B cell (primary cell): ENCODE data around the gene CCDC106. TPM values are rescaled to one million over a fixed set of nuclear protein-coding genes. Genes with fewer than 3 reads are reported as not detected.
A peak's percentile ranks its signal among the peaks of the same experiment; 100 is the strongest.

Experiments
- ATAC-seq: fragments of 200-7000 bp; cut with Tn5 transposase; one replicate; pipeline ENCODE4 v1.10.0; 2021; ENCODE audit warnings: low read depth, mild to moderate bottlenecking, moderate number of reproducible peaks, moderate library complexity
- CTCF ChIA-PET: fragments of 350-600 bp; sonication (Branson Sonifier 250); formaldehyde crosslinking; loops from one replicate; lab custom pipeline; 2021; ENCODE audit warnings: antibody characterized with exemption, inconsistent platforms; lab: Charles Lee
- POLR2A ChIA-PET: fragments of 350-600 bp; sonication (Branson Sonifier 250); formaldehyde crosslinking; loops from one replicate; lab custom pipeline; 2021; ENCODE audit warnings: antibody characterized with exemption; lab: Charles Lee
- DNase-seq: peaks from one replicate; pipeline ENCODE4 v3.0.0; 2013
- H2AFZ ChIP-seq: 2 replicates; pipeline ENCODE4 v1.6.1; 2012; ENCODE audit warnings: mild to moderate bottlenecking, low read depth, low read length; ENCODE audit not compliant: insufficient read depth, poor library complexity, severe bottlenecking
- H3K27ac ChIP-seq, 2 donors: 1 replicate in 1 of 2; 2 replicates in 1 of 2; pipeline ENCODE4 v1.5.1; 2012 to 2013; ENCODE audit warnings: low read length in 2 of 2, mild to moderate bottlenecking in 2 of 2, moderate library complexity in 1 of 2
- H3K27me3 ChIP-seq, 4 experiments: fragments of 200-600 bp in 1 of 4; sonication (generic) in 1 of 4; replicated peaks in 1 of 4; 1 replicate in 2 of 4; 2 replicates in 2 of 4; pipeline versions ENCODE4 v1.6.1 to v1.7.0; 2013 to 2016; ENCODE audit warnings: low read length in 3 of 4, mild to moderate bottlenecking in 2 of 4, mixed read lengths in 1 of 4, moderate library complexity in 1 of 4; ENCODE audit not compliant: insufficient read depth in 4 of 4, control insufficient read depth in 3 of 4; ENCODE audit errors: control extremely low read depth in 1 of 4
- H3K36me3 ChIP-seq, 2 experiments: replicated peaks in 1 of 2; 1 replicate in 1 of 2; 2 replicates in 1 of 2; pipeline versions ENCODE4 v1.6.1 to v1.7.1; 2013; ENCODE audit warnings: low read length in 1 of 2; ENCODE audit not compliant: insufficient read depth in 2 of 2, control insufficient read depth in 1 of 2; ENCODE audit errors: control extremely low read depth in 1 of 2, extremely low read depth in 1 of 2
- H3K4me1 ChIP-seq, 2 donors: fragments of 200-600 bp in 1 of 2; sonication (generic) in 1 of 2; 1 replicate in 1 of 2; 2 replicates in 1 of 2; pipeline versions ENCODE4 v1.5.1 to v1.6.1; 2013 to 2017; ENCODE audit warnings: low read length in 2 of 2; ENCODE audit not compliant: control insufficient read depth in 2 of 2, insufficient read depth in 2 of 2
- H3K4me2 ChIP-seq: replicated peaks from 2 replicates; pipeline ENCODE3; 2012; ENCODE audit warnings: mild to moderate bottlenecking, low read depth, low read length; ENCODE audit not compliant: poor library complexity, severe bottlenecking
- H3K4me3 ChIP-seq, 5 experiments: fragments of 200-600 bp in 1 of 5; sonication (generic) in 1 of 5; 1 replicate in 3 of 5; 2 replicates in 2 of 5; pipeline versions ENCODE4 v1.5.1 to v1.7.0; 2011 to 2016; ENCODE audit warnings: low read length in 4 of 5, mild to moderate bottlenecking in 4 of 5, low read depth in 2 of 5, control low read depth in 1 of 5, moderate library complexity in 1 of 5; ENCODE audit not compliant: insufficient read depth in 1 of 5; ENCODE audit errors: control extremely low read depth in 1 of 5, extremely low read depth in 1 of 5
- H3K79me2 ChIP-seq: fragments of 200-600 bp; sonication (generic); one replicate; pipeline ENCODE4 v1.6.0; 2016; ENCODE audit warnings: low read length; ENCODE audit not compliant: control insufficient read depth, insufficient read depth
- H3K9ac ChIP-seq: fragments of 200-600 bp; sonication (generic); 2 replicates; pipeline ENCODE4 v1.6.1; 2017; ENCODE audit warnings: mild to moderate bottlenecking, low read length, moderate library complexity
- H3K9me3 ChIP-seq, 3 donors: one replicate each; pipeline versions ENCODE4 v1.6.1 to v1.7.1; 2013; ENCODE audit warnings: low read length in 2 of 3; ENCODE audit not compliant: control insufficient read depth in 2 of 3, insufficient read depth in 1 of 3; ENCODE audit errors: control extremely low read depth in 1 of 3
- H4K20me1 ChIP-seq: 2 replicates; pipeline ENCODE4 v1.6.0; 2012; ENCODE audit warnings: mild to moderate bottlenecking, low read length; ENCODE audit not compliant: insufficient read depth, control insufficient read depth, poor library complexity, severe bottlenecking
- H3K27ac Mint-ChIP-seq: one replicate; pipeline ENCODE4 v1.8.0; 2021; ENCODE audit warnings: mixed read lengths
- H3K27me3 Mint-ChIP-seq: one replicate; pipeline ENCODE4 v1.8.0; 2021; ENCODE audit warnings: mixed read lengths
- H3K4me1 Mint-ChIP-seq: one replicate; pipeline ENCODE4 v1.8.0; 2021; ENCODE audit warnings: mixed read lengths
- H3K4me3 Mint-ChIP-seq: one replicate; pipeline ENCODE4 v1.8.0; 2021; ENCODE audit warnings: mixed read lengths
- H3K9me3 Mint-ChIP-seq: one replicate; pipeline ENCODE4 v1.8.0; 2022; ENCODE audit warnings: mixed read lengths; ENCODE audit not compliant: insufficient read depth
- EZH2 ChIP-seq: IDR thresholded peaks from 2 replicates; pipeline ENCODE4 v1.6.1; 2012; ENCODE audit warnings: borderline replicate concordance, low read depth, mild to moderate bottlenecking, moderate library complexity, low read length; ENCODE audit not compliant: insufficient read depth, poor library complexity, severe bottlenecking
- WGBS: methylation state at CpG from one replicate; pipeline ENCODE4 v1.1.5; 2013; ENCODE audit warnings: missing lambda C conversion rate; ENCODE audit not compliant: insufficient coverage; 5-methylcytosine and 5-hydroxymethylcytosine counted together
- intact Hi-C: fragments of 100-400 bp; cut with micrococcal nuclease; formaldehyde crosslinking; loops from one replicate; pipeline ENCODE4 v1.10.0; 2022
- polyA plus RNA-seq: library from polyadenylated mRNA; depleted of rRNA; stranded (reverse); fragments of >200 nt; gene quantifications from 2 replicates; pipeline ENCODE4 v1.2.3, GENCODE V29; 2012
- total RNA-seq, 2 donors: library from RNA; stranded (reverse); fragments of 120-200 nt in 1 of 2; gene quantifications; 1 replicate in 1 of 2; 2 replicates in 1 of 2; pipeline versions ENCODE4 v1.2.3 to v1.2.4, GENCODE V29; 2013 to 2022
- TF ChIP-seq, protein P1 (sequence below): fragments of 200-600 bp; IDR thresholded peaks from one replicate; pipeline ENCODE4 v1.8.0; 2022; ENCODE audit warnings: antibody characterized with exemption, mild to moderate bottlenecking

Gene CCDC106
- total and polyA plus RNA-seq, 2 donors (not counting 1 experiment from before 2014, with no cell fraction given), result 25.2 to 52.1 TPM

DNA sequence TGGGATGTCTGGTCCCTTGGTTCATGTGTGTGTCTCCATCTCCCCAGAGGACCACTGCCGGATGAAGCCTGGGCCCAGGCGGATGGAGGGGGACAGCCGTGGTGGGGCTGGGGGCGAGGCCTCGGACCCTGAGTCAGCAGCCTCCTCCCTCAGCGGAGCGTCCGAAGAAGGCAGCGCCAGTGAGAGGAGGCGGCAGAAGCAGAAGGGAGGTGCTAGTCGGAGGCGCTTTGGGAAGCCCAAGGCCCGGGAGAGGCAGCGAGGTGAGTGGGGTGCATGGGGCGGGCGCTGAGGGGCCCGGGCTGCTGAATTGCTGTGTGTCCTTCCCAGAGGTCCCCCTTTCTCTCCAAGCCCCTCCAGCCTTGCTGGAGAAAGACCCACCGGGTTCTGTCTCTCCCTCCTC is 3.2 kb downstream of the CCDC106 start:
- H3K36me3 ChIP-seq, result peaks cover 0 to 25% of the 10 kb centered on the region in 2 experiments
- TF ChIP-seq, protein P1, sequence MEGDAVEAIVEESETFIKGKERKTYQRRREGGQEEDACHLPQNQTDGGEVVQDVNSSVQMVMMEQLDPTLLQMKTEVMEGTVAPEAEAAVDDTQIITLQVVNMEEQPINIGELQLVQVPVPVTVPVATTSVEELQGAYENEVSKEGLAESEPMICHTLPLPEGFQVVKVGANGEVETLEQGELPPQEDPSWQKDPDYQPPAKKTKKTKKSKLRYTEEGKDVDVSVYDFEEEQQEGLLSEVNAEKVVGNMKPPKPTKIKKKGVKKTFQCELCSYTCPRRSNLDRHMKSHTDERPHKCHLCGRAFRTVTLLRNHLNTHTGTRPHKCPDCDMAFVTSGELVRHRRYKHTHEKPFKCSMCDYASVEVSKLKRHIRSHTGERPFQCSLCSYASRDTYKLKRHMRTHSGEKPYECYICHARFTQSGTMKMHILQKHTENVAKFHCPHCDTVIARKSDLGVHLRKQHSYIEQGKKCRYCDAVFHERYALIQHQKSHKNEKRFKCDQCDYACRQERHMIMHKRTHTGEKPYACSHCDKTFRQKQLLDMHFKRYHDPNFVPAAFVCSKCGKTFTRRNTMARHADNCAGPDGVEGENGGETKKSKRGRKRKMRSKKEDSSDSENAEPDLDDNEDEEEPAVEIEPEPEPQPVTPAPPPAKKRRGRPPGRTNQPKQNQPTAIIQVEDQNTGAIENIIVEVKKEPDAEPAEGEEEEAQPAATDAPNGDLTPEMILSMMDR, result no peak
- TF ChIP-seq EZH2, result no peak
- H3K9ac ChIP-seq, result no peak overlapping the region
- H3K4me2 ChIP-seq, result no peak overlapping the region
- H3K4me1 ChIP-seq, result peaks cover 27 to 45% of the 10 kb centered on the region in 2 donors
- 93% methylated on average over 14 of the region's 18 CpGs for WGBS
- no peaks in the 10 kb centered on the region for H3K9me3 ChIP-seq
- no peak overlapping the region for H3K27ac ChIP-seq
- H4K20me1 ChIP-seq, result peaks cover 9% of the 10 kb centered on the region
- intact Hi-C loops, result no loop called here
- no peaks in the 10 kb centered on the region for H3K27me3 Mint-ChIP-seq
- POLR2A ChIA-PET, result no interaction called here
- H3K9me3 Mint-ChIP-seq, result no peaks in the 10 kb centered on the region
- peaks cover 45% of the 10 kb centered on the region for H3K4me1 Mint-ChIP-seq
- H3K27me3 ChIP-seq, result no peaks in the 10 kb centered on the region
- ATAC-seq (no peak), DNase-seq (no peak)
- no peak overlapping the region for H2AFZ ChIP-seq
- peaks cover 32% of the 10 kb centered on the region for H3K79me2 ChIP-seq
- CTCF ChIA-PET, result no interaction called here
- H3K27ac Mint-ChIP-seq, result peak overlapping the region; percentile 54
- peak overlapping the region; percentile 30 for H3K4me3 Mint-ChIP-seq
- H3K4me3 ChIP-seq, result no peak overlapping the region

DNA sequence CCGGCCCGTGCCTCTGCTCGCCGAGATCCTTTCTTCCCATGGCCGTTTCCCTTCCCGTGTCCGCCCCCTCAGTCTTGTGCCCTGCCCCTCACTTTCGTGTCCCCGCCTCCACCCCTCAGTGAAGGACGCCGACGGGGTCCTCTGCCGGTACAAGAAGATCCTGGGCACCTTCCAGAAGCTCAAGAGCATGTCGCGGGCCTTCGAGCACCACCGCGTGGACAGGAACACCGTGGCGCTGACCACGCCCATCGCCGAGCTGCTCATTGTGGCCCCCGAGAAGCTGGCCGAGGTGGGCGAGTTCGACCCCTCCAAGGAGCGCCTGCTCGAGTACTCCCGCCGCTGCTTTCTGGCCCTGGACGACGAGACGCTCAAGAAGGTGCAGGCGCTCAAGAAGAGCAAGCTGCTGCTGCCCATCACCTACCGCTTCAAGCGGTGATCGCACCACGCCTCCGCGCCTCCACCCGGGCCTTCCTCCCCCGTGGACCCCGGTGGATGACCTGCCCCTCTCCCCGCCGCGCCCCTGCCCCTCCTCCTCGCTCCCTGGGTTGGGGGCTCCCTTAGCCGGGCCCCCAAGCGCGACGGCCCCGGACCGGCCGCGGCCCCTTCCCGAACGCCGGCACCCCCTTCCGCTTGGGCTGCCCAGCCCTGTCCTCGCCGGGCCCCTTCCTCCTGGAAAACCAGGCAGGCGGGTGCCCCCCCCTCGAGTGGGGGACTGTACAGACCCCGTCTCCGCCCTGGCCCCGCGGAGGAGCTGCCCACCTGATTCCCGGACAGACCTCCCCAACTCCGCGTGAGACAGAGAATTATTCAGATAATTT is 4.5 kb downstream of the CCDC106 start:
- peak overlapping the region; percentile 80 for H3K27ac Mint-ChIP-seq
- H3K79me2 ChIP-seq, result peaks cover 39% of the 10 kb centered on the region
- peak overlapping the region; percentile 87 for H3K4me2 ChIP-seq
- H3K27me3 Mint-ChIP-seq, result no peaks in the 10 kb centered on the region
- peaks cover 32 to 46% of the 10 kb centered on the region in 2 donors for H3K4me1 ChIP-seq
- ChIA-PET CTCF (interaction anchor here (0.6 to 3.9 kb wide), 7 partner anchors 13 to 179 kb away, joined by 3 to 87 read pairs (median 5); partner anchors contain the start of gene ZNF580), POLR2A (interaction anchor here (0.7 to 1.6 kb wide), 6 partner anchors 9 to 489 kb away, joined by 4 to 10 read pairs (median 6); partner anchors contain the start of genes ZNF444 and ZNF581)
- WGBS, result 93% methylated on average over 64 of the region's 71 CpGs
- peaks cover 22% of the 10 kb centered on the region for H4K20me1 ChIP-seq
- H3K36me3 ChIP-seq, result peaks cover 0 to 31% of the 10 kb centered on the region in 2 experiments
- H3K4me3 ChIP-seq, result no peak overlapping the region
- no peaks in the 10 kb centered on the region for H3K9me3 ChIP-seq
- no peak overlapping the region for H3K27ac ChIP-seq
- peak; percentile 46 for DNase-seq
- H3K9ac ChIP-seq, result no peak overlapping the region
- no peaks in the 10 kb centered on the region for H3K27me3 ChIP-seq
- peaks cover 51% of the 10 kb centered on the region for H3K4me1 Mint-ChIP-seq
- no peaks in the 10 kb centered on the region for H3K9me3 Mint-ChIP-seq
- H2AFZ ChIP-seq, result no peak overlapping the region
- TF ChIP-seq, protein P1, result no peak
- TF ChIP-seq EZH2, result no peak
- peak overlapping the region; percentile 34 for H3K4me3 Mint-ChIP-seq
- ATAC-seq, result no peak
- intact Hi-C loops, result loop anchor here (1.0 kb wide), 1 partner anchor 20 kb away; no protein-coding TSS in a partner anchor
